ENCODE data around the gene CDK19.

DNA sequence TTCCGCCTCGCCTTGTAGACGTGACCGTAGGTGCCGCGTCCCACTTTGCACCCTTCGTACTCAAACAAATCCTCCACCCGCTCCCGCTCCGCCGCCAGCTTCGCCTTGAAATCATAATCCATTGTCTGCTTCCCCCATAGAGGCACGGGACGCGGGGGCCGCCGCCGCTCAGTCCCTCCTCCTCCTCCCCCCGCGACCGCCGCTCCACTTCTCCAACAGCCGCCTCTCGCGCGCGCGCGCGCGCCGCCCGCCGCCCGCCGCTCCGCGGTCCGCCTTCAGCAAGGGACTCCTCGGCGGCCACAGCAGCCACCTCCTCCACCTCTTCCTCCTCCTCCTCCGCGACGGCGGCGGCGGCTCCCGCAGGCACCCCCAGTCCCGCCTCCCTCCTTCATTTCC lies 256 bp downstream of the CDK19 start:
- TF ChIP-seq, protein P1, sequence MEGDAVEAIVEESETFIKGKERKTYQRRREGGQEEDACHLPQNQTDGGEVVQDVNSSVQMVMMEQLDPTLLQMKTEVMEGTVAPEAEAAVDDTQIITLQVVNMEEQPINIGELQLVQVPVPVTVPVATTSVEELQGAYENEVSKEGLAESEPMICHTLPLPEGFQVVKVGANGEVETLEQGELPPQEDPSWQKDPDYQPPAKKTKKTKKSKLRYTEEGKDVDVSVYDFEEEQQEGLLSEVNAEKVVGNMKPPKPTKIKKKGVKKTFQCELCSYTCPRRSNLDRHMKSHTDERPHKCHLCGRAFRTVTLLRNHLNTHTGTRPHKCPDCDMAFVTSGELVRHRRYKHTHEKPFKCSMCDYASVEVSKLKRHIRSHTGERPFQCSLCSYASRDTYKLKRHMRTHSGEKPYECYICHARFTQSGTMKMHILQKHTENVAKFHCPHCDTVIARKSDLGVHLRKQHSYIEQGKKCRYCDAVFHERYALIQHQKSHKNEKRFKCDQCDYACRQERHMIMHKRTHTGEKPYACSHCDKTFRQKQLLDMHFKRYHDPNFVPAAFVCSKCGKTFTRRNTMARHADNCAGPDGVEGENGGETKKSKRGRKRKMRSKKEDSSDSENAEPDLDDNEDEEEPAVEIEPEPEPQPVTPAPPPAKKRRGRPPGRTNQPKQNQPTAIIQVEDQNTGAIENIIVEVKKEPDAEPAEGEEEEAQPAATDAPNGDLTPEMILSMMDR (IDR thresholded peaks at IDR 0.05): no peak
- no peak for TF ChIP-seq POLR2A (IDR thresholded peaks at IDR 0.05)

All from right lobe of liver (tissue), 4 donors.